HG03064 (cell line): ENCODE data around the gene OTOP2.
"Not testable (repeated sequence)": the region's sequence is repeated elsewhere in the genome, so short reads cannot be mapped to it uniquely, and the experiment has no call there.

Experiments used
- ATAC-seq: cut with Tn5 transposase; IDR thresholded peaks from one replicate; pipeline ENCODE4 v1.9.1; 2021; ENCODE audit warnings: low read depth; ENCODE audit not compliant: unreplicated experiment

OTOP2 gene

DNA sequence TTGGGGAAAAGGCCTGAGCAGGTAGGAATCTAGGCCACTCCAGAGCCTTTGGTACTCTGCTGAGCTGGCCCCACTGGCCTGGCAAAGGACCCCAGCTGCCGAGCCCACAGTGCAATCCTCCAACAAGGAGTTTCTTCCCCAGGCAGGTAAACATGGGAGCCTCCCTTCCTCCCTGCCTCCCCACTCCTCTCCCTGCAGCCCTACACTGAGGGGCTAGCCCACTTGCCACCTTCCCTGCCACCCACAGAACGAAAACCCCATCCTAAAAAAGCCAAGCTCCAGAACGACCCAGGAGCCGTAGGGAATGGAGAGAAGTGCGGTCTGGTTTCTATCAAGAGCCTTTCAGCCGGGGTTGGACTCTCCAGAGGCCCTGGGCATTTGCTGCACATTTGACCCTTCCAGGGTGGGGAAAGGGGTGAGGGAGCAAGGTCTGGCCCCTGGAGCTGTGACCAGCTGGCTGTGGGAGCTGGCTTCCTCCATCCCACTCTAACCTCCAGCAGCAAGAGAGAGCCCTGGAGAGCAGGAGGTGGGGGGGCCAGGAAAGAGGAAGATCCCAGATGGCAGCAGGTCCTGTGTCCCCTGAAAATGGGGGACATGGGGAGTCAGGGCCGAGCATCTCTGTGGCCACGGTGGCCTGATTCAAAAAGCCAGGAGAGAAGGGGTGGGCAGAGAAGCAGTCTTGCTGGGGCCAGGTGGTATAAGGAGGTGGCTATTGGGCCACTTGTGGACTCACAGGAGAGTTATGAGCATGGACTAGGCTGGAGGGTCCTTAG, 47.2 kb downstream of the OTOP2 start:
- no peak for ATAC-seq

DNA sequence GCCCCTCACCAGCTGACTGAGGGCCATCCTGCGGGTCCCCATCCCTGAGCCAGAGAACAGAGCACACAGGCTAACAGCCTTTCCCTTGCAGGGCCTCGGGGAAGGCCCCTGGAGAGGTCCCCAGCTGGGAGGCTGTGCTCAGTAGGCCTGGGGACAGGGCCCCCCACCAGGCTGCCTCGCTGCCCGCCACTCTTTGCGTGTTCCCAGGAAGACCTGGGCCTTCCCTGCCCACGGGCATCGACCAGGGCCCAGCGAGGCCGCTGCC, 47.7 kb downstream of the OTOP2 start:
- no peak for ATAC-seq

DNA sequence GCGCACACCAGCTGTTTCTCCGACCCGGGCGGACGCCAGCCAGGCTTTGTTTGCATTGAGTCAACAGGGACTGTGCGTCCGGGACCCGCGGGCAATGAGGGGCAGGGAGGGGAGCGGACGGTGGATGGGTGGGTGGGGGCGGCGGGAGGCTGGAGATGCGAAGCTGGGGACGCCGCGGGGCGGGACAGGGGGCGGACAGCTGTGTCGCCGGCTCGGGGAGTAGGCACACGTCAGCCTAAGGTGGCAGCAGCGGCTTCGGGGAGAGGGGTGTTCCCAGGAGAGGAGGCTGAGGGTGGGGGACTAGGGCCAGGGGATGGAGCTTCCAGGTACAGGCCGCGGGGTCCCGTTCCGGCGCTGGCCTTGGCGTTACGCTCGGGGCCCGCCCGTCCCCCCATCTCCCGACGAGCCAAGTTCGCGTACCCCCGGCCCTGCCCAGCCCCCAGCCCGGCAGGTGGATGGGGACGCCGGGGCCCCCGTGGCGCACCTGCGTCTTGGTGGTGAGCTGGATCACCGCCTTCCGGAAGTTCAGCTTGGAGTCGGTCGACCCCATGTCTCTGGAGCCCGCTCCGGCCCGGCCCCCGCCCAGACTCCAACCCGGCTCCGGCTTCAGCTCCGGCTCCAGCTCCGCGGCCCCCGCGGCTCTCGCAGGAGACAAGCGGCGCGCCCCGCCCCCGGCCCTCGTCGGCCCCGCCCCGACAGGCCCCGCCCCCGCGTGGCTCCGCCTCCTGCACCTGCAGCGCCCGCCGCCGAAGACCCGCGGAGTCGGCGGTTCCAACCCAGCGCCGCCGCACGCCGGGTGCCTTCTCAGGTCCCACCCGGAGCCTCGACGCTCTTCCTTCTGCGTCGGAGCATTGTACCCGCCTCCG, 48.3 kb downstream of the OTOP2 start, which contains the start of gene HID1:
Gene HID1, minus strand, starts transcription at position 653 of the 866 bp plus-strand sequence. Its CDS starts 103 bp downstream, at position 550.
- ATAC-seq, result no peak

DNA sequence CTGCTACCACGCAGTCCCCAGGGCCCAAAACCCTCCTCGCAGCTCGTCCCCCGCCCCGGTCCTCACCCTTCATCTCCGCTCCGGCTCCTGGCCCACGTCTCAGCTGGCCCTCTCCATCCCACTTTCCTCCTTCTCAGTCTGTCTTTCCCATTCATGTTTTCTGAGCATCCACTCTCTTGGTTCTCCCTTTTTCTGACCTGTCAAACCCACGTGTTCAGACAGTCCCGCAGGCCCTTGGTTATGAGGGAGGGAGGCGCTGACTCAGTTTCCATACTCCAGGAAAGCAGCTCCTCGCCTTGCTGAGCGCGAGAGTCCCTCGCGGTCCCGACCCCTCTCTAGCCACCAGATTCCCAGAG, 48.9 kb downstream of the OTOP2 start:
- ATAC-seq, result no peak

DNA sequence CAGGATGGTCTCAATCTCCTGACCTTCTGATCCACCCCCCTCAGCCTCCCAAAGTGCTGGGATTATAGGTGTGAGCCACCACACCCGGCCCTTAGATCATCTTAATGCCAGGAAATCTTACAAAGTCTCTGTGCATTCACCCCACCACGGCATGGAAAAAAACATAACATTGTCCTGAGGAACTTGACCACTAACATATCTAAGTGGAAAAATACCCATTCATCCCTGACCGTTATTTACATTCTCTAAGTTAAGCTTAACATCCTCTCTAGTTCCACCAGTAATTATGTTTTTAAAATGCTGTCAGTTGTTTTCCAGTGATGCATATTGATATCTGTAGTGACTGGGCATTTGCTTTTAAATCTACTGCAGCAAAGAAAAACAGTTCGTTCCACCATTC, 51.9 kb downstream of the OTOP2 start:
- ATAC-seq, result no peak

DNA sequence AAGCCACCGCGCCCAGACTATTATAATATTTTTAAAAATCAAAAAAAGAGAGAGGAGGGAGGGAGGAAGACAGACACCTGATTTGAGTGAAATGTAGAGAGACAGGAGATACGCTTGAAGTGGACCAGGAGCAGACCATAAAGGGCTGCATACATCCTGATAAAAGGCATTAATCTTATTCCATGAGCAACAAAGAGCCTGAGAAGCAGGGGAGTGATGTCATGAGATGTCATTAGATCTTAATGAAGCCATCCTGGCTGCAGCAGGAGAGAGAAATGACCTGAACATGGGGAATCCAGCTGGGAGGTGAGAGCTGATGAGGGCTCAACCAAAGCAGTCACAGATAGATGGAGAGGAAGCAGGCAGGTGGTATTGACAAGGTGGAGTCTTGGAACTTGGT, 53.7 kb downstream of the OTOP2 start:
- ATAC-seq, result no peak

DNA sequence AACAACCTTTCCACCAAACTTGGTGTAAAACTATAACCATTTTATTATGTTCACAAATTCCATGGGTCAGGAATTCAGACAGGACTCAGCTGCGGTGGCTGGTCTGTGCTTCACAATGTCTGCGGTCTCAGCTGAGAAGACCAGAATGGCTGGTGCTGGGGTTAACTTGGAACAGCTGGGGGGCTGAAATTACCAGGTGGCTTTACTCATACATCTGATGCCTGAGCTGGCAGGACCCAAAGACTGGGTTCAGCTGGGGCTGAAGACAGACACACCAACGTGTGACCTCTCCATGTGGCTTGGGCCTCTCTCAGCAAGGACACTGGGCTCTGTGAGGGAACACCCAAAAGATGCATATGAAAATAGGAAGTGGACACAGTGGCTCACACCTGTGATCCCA, 54.2 kb downstream of the OTOP2 start:
- ATAC-seq, result no peak

DNA sequence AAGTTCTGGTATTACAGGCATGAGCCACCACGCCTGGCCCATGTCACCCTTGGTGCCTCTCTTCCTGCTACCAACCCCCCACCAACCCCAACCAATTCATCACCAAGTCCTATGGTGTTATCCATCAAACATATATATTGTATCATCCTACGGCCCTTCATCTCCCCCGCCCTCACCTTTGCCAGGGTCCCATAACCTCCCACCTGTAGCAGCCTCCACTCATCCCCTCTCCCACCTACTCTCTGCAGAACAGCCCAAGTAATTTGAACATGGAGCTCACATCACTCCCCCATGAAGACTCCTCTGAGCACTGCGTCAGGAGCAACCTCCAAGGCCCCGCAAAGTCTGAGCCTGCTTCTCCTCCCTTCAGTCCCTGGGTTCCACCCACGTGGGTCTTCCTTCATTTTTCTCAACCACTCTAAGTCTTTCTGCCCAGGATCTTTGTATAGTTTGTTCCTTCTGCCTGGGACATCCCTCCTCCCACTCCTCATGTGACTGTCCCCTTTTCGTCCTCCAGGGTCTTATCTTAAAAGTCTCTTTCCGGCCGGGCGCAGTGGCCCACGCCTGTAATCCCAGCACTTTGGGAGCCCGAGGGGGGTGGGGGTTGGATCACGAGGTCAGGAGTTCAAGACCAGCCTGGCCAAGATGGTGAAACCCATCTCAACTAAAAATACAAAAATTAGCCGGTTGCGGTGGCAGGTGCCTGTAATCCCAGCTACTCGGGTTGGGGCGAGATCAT, 55.5 kb downstream of the OTOP2 start:
- ATAC-seq, result no peak

DNA sequence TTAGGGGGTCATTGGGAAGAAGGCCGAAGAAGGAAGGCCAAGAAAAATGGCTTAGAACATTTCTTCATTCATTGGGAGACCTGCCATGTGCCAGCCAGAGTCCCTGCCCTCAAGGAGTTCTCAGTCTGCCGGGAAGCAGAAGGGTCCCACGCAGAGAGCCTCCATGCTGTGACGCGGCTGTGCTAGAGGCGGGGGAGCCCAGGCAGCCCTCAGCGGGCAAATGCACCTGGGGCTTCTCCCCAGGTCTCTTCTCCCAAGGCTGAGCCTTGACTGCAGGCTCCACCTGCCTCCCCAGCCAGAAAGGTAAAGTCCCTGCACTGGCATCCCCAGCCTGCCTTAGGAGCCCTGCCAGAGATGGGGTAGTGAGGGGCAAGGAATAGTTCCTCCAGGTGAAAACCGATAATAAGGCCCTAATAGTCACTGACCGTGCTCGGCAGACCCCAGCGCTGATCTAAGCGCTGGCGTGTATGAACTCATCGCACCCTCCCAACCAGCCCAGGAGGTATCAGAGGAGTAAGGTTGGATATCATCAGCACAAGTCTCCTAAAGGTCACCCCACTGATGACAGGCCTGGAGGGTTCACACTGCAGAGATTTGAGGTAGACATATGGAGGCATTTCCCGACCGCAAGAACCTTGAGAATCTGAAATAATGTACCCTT, 57.4 kb downstream of the OTOP2 start:
- no peak for ATAC-seq

DNA sequence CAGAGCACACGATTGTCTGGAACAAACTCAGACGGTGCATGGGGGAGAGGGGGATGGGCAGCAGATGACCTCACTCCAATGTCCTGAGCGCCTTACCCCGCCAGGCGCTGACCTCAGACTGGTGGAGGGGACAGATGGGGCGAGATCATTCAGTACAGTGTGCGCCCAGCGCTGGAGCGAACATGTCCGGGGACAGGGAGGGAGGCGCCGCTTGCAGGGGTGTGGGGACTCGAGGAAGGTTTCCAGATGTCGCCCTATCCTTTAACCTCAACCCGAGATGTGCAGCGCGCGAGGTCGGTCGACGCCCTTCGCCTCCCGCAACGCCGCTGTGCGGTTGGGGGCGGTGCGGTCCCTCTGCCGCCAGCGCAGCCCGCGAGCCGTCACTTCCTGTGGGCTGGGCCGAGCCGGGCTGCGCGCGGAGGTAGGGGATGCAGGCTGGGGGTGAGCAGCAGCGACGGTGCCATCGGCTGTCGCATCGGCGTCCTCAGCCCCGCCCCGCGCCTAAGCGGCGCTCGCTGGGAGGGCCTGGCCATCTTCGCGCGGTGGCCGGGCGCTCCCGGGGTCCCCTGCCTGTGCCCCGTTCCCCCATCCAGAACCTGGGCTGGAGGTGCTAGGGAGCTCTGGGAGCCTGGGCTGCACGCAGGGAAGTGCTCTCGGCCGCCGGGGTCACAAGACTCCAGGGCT, 58.0 kb downstream of the OTOP2 start:
- no peak for ATAC-seq

DNA sequence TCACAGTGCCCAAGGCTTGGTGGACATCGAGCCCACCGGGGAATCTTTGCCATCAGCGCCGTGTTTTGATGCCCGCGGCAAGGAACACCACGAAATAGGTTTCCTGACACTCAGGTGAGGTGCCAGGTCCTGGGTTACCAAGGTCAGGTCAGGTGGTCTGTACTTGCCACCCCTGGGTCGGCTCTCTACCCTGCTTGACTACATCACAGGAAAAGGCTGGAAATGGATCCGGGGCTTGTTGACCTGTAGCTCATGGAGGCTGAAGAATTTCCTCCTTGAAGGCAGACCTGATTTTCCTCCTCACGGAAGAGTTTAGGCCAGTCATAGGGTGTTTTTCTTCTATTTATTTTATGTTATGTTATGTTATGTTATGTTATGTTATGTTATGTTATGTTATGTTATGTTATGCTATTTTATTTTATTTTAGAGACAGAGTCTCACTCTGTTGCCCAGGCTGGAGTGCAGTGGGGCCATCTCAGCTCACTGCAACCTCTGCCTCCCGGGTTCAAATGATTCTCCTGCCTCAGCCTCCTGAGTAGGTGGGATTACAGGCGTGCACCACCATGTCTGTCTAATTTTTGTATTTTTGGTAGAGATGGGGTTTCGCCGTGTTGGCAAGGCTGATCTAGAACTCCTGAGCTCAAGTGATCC, 58.7 kb downstream of the OTOP2 start:
- ATAC-seq, result not testable (repeated sequence)
